Keratinocyte (primary cell): ENCODE data around the gene TARBP1. TPM values are rescaled to one million over a fixed set of nuclear protein-coding genes. Genes with fewer than 3 reads are reported as not detected.
A peak's percentile ranks its signal among the peaks of the same experiment; 100 is the strongest.

Experiments
- DNase-seq: peaks from one replicate; pipeline ENCODE4 v3.0.0-alpha.2; 2011; ENCODE audit warnings: low read depth, missing footprints, low spot score
- FAIRE-seq: peaks from 2 replicates; lab custom pipeline; 2011; peaks lifted over from hg19 to GRCh38; lab: Jason Lieb, UNC
- H2AFZ ChIP-seq: 2 replicates; pipeline ENCODE4 v1.6.0; 2012; ENCODE audit warnings: low read length, control low read depth, inconsistent platforms; ENCODE audit not compliant: control insufficient read depth
- H3K27ac ChIP-seq: 2 replicates; pipeline ENCODE4 v1.5.1; 2011; ENCODE audit warnings: low read length; ENCODE audit not compliant: control insufficient read depth, insufficient read depth
- H3K27me3 ChIP-seq: 3 replicates; pipeline ENCODE4 v1.6.0; 2011; ENCODE audit warnings: low read length; ENCODE audit not compliant: control insufficient read depth, insufficient read depth; ENCODE audit errors: extremely low read depth
- H3K36me3 ChIP-seq, 2 experiments: 2 replicates in 1 of 2; 3 replicates in 1 of 2; pipeline ENCODE4 v1.5.1; 2011; ENCODE audit warnings: low read length in 2 of 2, mild to moderate bottlenecking in 1 of 2; ENCODE audit not compliant: control insufficient read depth in 2 of 2, insufficient read depth in 2 of 2; ENCODE audit errors: extremely low read depth in 1 of 2
- H3K4me1 ChIP-seq: 3 replicates; pipeline ENCODE4 v1.5.1; 2011; ENCODE audit warnings: low read length; ENCODE audit not compliant: control insufficient read depth, insufficient read depth; ENCODE audit errors: extremely low read depth
- H3K4me2 ChIP-seq: 3 replicates; pipeline ENCODE4 v1.6.0; 2011; ENCODE audit warnings: low read depth, low read length; ENCODE audit not compliant: control insufficient read depth, insufficient read depth; ENCODE audit errors: extremely low read depth
- H3K4me3 ChIP-seq, 3 experiments: fragments of 200-600 bp in 1 of 3; sonication (generic) in 1 of 3; 2 replicates in 2 of 3; 3 replicates in 1 of 3; pipeline ENCODE4 v1.5.1; 2011 to 2016; ENCODE audit warnings: low read length in 3 of 3, mild to moderate bottlenecking in 3 of 3, control low read depth in 2 of 3, inconsistent platforms in 1 of 3, low read depth in 1 of 3, mixed read lengths in 1 of 3, mixed run types in 1 of 3, moderate library complexity in 1 of 3; ENCODE audit not compliant: control insufficient read depth in 2 of 3, insufficient read depth in 2 of 3; ENCODE audit errors: extremely low read depth in 1 of 3
- H3K79me2 ChIP-seq: 2 replicates; pipeline ENCODE4 v1.6.0; 2012; ENCODE audit warnings: low read length; ENCODE audit not compliant: control insufficient read depth, insufficient read depth
- H3K9ac ChIP-seq: 3 replicates; pipeline ENCODE4 v1.6.0; 2011; ENCODE audit warnings: low read length; ENCODE audit not compliant: control insufficient read depth, insufficient read depth; ENCODE audit errors: extremely low read depth
- H3K9me1 ChIP-seq: 3 replicates; pipeline ENCODE4 v1.6.0; 2011; ENCODE audit warnings: low read length; ENCODE audit not compliant: control insufficient read depth, insufficient read depth; ENCODE audit errors: extremely low read depth
- H3K9me3 ChIP-seq: 2 replicates; pipeline ENCODE4 v1.5.1; 2012; ENCODE audit warnings: low read depth, low read length; ENCODE audit not compliant: control insufficient read depth
- H4K20me1 ChIP-seq: 3 replicates; pipeline ENCODE4 v1.6.0; 2011; ENCODE audit warnings: low read length; ENCODE audit not compliant: control insufficient read depth, insufficient read depth; ENCODE audit errors: extremely low read depth
- EZH2 ChIP-seq: IDR thresholded peaks from one replicate; pipeline ENCODE4 v1.6.1; 2012; ENCODE audit warnings: inconsistent platforms, mild to moderate bottlenecking, low read length, moderate library complexity
- dilution Hi-C: fragments of 300-500 bp; cut with MboI; formaldehyde crosslinking; loops from one replicate; pipeline ENCODE4 v1.7.0; 2020; ENCODE audit warnings: low sequenced_read_pairs; ENCODE audit not compliant: extremely low pct_ligation_motif_present
- polyA plus RNA-seq, 5 experiments: library from polyadenylated mRNA; depleted of rRNA in 3 of 5; stranded (reverse) in 3 of 5; stranded (forward) in 1 of 5; unstranded in 1 of 5; fragments of >200 nt; gene quantifications; 1 replicate in 1 of 5; 2 replicates in 3 of 5; 3 replicates in 1 of 5; pipeline versions ENCODE4 v1.2.1 to v1.2.3, GENCODE V29; 2011 to 2012; ENCODE audit warnings: missing spikeins in 2 of 5, low read depth in 1 of 5, low replicate concordance in 1 of 5
- TF ChIP-seq, protein P1 (sequence below), 3 experiments: IDR thresholded peaks in 1 of 3; conservative IDR thresholded peaks in 1 of 3; optimal IDR thresholded peaks in 1 of 3; 2 replicates in 2 of 3; 3 replicates in 1 of 3; pipeline versions ENCODE3 to v1.5.1; 2011; ENCODE audit warnings: low read length in 3 of 3, mild to moderate bottlenecking in 3 of 3, moderate library complexity in 2 of 3, control low read depth in 1 of 3, inconsistent platforms in 1 of 3; ENCODE audit not compliant: insufficient read depth in 2 of 3; ENCODE audit errors: extremely low read depth in 1 of 3

Gene TARBP1
- polyA plus RNA-seq, 1 donor (not counting 4 experiments of a cell fraction or from before 2014, with no cell fraction given), result 28.7 TPM

DNA sequence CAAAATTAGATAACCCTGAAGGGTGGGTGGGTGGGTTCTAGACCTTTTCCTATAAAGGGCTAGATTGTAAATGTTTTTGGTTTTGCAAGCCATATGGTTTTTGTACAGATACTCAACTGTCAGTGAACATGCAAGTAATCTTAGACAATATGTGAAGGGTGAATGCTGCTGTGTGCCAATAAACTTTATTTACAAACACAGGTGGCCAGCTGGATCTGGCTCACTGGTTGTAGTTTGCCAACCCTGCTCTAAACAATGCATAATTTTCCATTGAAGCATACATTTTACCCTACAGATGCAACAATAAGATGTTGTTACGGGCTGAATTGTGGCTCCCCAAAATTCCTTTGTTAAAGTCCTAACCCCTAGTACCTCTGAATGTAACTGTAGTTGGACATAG is 18.6 kb upstream of the TARBP1 start:
- Histone ChIP-seq H3K9me1 (no peaks in the 10 kb centered on the region), H3K9me3 (no peaks in the 10 kb centered on the region), H3K36me3 (no peaks in the 10 kb centered on the region), H3K9ac (no peak overlapping the region), H3K27me3 (no peaks in the 10 kb centered on the region), H3K4me3 (no peak overlapping the region), H3K4me2 (no peak overlapping the region), H3K27ac (no peak overlapping the region), H2AFZ (no peak overlapping the region), H3K4me1 (peaks cover 40% of the 10 kb centered on the region), H4K20me1 (no peaks in the 10 kb centered on the region), H3K79me2 (no peaks in the 10 kb centered on the region)
- dilution Hi-C loops, result no loop called here
- TF ChIP-seq EZH2, result no peak
- TF ChIP-seq, protein P1, sequence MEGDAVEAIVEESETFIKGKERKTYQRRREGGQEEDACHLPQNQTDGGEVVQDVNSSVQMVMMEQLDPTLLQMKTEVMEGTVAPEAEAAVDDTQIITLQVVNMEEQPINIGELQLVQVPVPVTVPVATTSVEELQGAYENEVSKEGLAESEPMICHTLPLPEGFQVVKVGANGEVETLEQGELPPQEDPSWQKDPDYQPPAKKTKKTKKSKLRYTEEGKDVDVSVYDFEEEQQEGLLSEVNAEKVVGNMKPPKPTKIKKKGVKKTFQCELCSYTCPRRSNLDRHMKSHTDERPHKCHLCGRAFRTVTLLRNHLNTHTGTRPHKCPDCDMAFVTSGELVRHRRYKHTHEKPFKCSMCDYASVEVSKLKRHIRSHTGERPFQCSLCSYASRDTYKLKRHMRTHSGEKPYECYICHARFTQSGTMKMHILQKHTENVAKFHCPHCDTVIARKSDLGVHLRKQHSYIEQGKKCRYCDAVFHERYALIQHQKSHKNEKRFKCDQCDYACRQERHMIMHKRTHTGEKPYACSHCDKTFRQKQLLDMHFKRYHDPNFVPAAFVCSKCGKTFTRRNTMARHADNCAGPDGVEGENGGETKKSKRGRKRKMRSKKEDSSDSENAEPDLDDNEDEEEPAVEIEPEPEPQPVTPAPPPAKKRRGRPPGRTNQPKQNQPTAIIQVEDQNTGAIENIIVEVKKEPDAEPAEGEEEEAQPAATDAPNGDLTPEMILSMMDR (optimal IDR thresholded peaks at IDR 0.05 in 1 of 3, IDR thresholded peaks at IDR 0.05 in 1 of 3, conservative IDR thresholded peaks at IDR 0.05 in 1 of 3; ENCODE audit: extremely low read depth in 1 of 3, insufficient read depth in 2 of 3, low read length in 3 of 3), result no peak
- DNase-seq (no peak), FAIRE-seq (no peak)

DNA sequence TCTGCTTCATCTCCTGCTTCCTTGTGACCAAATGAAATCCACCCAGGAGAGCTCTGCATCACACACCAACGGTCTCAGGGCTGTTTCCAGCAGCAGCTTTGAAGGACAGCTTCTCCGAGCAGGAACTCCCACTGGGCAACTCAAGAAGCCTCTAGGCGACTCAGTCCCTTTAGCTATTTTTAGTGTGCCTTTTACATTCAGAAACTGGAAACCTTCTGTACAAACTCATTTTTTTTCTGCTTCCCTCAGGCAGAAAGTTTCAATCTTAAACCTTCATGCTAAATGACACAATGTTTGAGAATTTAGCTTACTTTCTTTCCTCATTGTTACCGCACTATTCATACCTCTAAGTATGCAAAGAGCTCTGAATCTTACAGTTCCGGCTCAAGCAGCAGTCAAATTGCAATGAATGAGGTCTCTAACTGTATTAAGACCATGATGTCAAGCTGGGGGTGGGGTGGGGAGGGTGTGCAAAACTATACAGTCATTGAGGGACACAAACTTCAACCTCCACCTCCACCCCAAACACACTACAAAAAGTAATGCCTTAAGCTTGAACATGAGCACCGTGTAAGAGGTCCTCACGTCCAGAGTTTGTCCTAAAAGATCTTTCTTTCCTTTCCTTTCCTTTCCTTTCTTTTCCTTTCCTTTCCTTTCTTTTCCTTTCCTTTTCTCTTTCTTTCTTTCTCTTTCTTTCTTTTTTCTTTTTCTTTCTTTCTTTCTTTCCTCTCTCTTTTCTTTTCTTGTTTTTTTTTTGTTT is 16.4 kb upstream of the TARBP1 start:
- TF ChIP-seq, protein P1 (optimal IDR thresholded peaks at IDR 0.05 in 1 of 3, IDR thresholded peaks at IDR 0.05 in 1 of 3, conservative IDR thresholded peaks at IDR 0.05 in 1 of 3; ENCODE audit: extremely low read depth in 1 of 3, insufficient read depth in 2 of 3, low read length in 3 of 3), result no peak
- no peak for TF ChIP-seq EZH2
- Histone ChIP-seq H2AFZ (peak overlapping the region; percentile 47), H3K36me3 (no peaks in the 10 kb centered on the region), H3K4me3 (peak overlapping the region in 1 of 3 experiments; percentile 2), H4K20me1 (no peaks in the 10 kb centered on the region), H3K9ac (peak overlapping the region; percentile 51), H3K27ac (peak overlapping the region; percentile 80), H3K9me1 (no peaks in the 10 kb centered on the region), H3K4me2 (peak overlapping the region; percentile 85), H3K9me3 (no peaks in the 10 kb centered on the region), H3K4me1 (peaks cover 34% of the 10 kb centered on the region), H3K27me3 (no peaks in the 10 kb centered on the region), H3K79me2 (no peaks in the 10 kb centered on the region)
- DNase-seq (peak; percentile 64), FAIRE-seq (peak; percentile 64)
- dilution Hi-C loops, result no loop called here
